NCI-H345 treated with DMSO at 0.1 percent for 48 hours (cell line): Measurements from ENCODE around the gene UGT1A10.

Source experiments
- DNase-seq: peaks from one replicate; lab custom pipeline; 2025; ENCODE audit not compliant: unreplicated experiment; lab: John Stamatoyannopoulos, UW

Gene UGT1A10

DNA sequence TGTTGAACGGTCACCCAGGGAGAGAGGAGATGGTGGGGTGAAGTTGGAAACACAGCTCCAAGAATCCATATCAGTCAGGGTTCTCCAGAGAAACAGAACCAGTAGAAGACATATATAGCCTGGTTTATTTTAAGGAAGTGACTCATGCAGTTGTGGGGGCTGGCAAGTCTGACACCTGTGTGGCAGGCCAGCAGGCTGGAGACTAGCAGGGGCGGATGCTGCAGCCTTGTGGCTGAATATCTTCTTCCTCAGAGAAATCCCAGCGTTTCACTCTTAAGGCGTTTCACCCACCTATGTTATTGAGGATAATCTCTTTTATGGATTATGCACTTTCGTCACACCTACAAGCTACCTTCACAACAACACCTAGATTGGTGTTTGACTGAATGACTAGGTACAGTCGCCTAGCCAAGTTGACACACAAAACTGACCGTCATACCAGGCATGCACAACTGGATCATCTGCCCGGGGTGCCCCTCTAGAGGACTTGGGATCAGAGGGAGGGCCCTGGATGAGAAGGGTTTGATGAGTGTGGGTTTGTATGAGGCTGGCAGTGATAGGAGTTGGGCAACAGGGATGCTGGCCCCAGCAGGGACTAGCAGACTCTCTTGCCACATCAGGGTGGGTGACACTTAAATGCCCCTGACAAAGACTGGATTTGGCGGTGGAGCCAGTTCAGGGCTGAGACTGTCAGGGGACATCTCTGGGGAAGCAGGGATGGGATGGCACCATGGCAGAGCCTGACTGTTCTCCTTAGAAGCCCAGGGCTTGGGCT is 165.3 kb downstream of the UGT1A10 start:
- DNase-seq: no peak

DNA sequence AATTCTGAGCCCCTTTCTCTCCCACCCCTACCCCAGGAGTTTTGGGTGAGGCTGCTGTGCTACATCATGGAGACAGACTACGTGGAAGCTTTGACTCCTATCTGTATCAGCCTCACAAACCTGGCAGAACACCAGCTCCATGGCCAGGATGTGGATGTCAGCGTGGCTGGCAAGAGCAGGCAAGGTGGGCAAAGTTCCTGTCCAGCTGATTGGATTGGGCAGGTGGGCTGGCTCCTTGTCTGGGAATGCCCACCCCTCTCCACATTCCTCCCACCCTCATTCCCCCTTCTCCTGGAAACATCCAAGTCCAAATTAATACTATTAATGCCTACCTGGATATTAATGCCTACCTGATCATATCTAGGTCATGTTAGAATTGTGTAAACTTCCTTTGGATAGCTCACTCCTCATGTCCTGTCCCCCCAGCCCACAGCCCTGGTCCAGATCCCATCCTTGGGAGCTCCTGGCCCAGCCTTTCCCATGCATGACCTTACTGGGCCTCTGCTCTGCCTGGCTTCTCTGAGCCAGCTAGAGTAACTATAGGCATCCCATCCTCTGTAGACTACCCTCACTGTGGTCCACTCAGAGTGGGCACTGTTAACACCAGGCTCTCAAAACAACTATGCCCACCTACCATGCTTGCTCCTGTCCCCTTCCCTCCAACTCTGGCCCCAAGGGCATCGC is 166.0 kb downstream of the UGT1A10 start:
- no peak for DNase-seq

DNA sequence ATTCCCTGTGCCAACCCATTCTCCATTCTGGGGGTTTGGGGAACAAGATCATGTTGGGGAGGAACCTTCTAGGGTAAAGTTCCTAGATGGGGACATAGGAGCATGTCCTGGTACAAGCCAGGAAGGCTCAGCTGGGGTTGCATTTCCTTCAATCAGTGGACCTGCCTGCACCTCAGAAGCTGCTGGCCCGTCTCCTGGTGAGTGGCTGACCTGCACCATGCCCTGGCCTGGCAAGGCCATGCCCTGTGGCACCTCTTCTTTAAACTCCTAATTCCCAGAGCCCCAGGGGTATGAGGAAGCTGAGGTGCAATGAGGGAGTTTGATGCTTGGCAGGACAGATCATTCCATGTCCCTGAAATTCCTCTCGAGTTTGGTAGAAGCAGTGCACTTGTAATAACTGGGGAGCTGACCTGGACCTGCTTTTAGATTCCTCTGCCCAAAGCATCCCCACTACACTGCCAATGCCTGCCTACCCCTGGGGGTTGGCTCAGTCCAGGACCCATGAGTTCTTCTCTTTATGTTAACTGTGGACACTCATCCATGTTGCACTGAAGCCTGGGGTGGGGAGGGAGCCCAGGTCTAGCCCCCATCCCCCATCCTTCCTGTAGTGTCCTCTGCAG is 167.2 kb downstream of the UGT1A10 start:
- no peak for DNase-seq

DNA sequence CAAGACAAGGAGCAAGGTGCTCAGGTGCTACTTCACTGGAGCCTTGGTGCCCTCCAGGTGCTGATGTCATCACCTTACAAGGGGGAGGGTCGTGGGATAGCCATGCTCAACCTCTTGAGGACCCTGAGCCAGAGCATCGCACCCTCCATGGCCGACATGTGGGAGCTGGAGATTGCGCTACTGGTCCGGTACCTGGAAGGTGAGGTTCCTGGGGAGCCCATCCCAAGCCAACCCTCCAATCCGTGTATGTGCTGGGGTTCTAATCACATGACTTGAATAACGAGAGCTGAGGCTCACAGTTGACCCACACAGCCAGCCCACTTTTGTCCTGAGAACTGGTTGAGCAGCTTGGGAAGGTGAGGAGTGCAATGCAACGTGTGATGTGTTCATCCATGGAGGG is 167.7 kb downstream of the UGT1A10 start:
- no peak for DNase-seq

DNA sequence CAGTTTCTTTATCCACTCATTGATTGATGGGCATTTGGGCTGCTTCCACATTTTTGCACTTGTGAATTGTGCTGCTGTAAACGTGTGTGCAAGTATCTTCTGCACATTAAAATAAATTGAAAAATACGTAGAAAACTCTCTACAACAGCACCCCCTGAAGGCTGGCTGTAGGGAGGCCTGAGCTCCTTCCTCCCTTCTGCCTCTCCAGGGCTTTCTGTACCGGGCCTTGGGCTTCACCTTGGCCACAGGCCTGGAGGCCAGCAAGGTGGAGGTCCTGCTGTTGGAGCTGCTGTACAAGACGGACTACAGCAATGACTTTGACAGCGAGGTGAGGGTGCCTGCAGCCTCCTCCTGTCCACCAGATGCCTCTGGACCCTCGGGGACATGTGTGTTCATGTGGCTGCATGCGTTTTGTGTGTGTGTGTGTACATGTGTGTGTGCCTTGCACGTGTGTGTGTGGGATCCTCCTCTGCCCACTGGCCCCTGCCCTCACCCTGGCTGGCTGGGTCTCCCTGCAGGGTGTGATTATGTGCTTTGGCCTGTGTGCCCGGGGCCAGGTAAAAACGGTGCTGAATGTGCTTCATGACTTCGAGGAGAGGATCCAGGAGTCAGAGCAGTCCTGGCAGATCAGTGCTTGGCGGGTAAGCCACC is 171.1 kb downstream of the UGT1A10 start:
- no peak for DNase-seq

DNA sequence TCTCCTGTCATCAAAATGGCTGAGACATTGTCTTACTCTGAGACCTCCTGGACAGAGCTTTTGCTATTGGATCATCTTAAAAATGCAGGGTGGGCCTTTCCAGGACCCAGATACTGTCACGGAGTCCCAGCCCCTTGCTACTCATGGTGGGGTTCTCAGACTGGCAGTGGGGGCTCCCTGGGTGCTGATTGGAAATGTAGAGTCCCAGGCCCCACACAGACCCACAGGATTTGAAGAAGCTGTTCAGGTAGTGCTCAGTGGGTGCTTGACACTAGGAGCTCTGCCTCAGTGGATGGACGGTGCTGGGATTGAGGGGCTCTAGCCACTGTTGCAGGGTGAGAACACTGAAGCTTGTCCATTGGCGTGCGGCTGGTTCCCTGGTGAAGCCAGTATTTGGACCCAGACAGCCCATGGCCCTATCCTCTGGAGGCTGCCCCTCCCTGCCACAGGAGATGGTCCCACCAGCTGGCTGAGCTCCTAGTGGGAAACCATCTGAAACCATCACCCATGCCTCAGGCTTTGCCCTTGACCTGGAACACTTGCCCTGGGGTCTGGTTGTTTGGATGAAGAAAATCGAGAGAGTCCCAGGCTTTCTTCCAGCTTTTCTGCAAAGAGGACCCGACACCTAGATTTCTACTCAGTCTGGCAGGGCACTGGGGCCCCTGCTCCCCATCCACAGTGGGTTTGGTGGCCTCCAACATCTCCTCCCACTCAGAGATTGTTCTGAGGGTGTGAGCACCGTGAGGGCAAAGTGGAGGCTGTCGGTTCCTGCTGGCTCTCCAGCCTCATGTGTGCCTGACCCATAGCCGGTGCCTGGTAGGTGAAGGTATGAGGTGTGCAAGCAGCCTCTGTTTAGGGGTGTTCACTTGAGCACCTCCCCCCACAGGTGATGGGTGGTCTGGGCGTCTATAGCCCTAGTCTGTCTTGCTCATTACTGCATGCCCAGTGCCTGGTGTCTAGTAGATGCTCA is 172.0 kb downstream of the UGT1A10 start:
- DNase-seq: no peak

DNA sequence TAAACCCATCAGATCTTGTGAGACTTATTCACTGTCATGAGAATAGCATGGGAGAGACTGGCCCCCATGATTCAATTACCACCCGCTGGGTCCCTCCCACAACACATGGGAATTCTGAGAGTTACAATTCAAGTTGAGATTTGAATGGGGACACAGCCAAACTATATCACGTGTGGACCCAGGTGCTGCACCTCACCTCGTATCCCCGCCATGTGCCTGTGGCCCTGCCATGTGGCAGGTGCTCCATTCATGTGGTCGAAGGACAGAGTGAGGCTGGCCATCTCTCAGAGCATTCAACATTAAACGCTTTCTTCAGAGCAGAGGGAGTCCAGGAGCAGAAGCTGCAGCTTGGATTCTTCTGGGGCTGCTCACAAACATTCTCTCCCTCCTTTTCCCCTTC is 174.1 kb downstream of the UGT1A10 start:
- DNase-seq: no peak

DNA sequence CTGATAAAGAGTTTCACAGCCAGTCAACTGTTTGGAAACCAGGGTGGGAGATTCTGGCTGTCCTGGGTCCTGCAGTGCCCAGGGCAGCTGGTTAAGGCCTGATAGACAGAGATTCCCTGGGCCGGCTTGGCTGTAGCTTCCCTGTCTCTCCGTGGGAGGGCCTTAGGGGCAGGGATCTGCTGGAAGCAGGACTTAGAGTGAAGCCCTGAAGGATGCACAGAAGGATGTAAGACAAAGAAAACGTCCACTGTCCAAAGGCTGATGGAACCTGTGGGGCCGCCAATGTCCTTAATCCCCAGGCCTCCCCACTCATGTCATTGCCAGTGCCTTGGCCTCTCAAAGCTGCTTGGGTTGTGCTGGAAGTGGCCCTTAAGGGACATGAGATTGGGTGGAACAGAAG is 174.8 kb downstream of the UGT1A10 start:
- DNase-seq: no peak

DNA sequence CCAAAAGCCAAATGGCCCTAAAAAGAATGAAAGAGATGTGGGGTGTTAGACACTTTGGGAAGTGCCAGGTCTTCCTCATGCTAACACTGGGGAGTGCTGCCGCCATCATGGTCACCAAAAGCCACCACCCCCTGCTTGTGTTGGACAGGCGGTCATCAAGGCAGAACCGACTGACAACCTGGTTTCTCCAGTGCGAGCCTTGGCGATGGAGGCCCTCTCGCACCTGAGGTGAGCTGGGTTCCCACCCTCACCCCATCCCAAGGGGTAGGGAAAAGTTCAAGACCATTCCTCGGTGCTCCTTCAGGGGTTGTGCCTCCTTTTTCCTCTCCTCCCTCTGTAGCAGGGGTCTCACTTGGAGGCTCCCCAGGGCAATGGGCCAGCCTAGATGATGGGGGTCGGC is 175.5 kb downstream of the UGT1A10 start:
- DNase-seq: no peak

DNA sequence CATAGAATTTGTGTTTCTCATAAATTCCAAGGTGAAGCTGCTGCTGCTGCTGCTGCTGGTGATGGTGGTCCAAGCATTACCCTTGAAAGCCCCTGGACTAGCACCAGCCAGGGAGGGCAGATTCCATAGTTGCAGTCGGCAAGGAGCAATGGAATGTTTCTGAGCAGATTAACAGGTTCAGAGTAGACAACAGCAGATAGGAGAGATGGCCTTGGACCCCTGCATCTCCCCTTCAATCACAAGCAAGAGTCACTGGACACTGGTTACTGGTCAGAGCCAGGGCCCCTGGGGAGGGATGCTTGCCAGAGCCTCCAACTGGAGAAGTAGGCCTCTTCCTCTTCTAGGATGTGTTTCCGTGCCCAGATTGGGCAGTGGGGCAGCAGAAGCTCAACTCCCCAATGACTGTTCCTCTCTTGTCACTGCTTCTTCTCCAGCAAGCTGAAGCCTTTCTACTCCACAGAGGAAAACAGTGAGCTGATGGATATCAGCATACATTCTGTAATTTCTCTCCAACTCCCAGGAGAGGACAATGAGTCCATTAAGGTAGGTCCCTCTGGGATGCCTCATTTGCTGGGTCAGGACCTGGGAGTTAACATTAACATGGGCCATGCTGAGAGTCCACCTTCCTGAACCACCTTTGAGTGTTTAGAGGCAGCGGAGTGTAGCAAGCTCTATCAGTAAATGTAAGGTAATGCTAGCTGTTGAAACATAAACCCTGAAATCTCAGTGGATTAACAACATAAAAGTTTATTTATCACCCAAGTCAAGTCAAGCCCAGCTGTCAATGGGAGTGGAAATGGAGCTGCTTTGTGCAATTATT is 177.2 kb downstream of the UGT1A10 start:
- no peak for DNase-seq

DNA sequence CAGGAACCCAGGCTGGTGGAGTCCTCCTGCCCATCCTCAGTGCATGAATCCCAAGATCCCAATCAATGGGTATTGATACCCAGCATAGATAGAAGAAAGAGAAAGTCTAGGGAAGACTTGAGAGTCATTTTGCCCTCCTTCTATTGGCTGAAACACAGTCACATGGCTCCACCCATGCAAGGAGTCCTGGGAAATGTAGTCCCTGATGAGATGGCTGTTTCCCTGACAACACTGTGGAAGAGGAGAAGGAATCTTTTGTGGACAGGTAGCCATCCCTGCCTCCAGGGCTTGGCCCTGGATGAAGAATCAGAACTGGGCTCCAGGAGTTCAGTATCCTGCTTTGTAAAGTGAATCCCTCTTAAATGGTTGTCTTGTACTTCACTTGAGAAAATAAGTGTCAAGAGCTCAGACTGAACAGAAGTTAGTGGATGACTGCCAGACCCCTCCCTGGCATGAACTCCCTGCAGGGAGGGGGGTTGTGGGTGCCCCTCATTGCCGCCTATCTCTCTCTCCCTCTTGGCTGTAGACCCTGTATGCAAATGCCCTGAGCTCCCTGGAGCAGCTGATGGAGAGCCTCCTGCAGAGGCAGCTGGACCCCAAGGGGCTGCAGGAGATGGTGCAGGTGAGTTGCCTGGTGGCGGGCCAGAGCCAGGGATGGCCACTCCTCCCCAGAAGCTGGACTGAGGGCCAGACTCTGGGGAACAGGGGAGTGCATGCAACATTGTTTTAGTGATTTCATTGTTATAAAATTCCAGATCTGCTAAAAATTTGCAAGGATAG is 178.0 kb downstream of the UGT1A10 start:
- DNase-seq: no peak

DNA sequence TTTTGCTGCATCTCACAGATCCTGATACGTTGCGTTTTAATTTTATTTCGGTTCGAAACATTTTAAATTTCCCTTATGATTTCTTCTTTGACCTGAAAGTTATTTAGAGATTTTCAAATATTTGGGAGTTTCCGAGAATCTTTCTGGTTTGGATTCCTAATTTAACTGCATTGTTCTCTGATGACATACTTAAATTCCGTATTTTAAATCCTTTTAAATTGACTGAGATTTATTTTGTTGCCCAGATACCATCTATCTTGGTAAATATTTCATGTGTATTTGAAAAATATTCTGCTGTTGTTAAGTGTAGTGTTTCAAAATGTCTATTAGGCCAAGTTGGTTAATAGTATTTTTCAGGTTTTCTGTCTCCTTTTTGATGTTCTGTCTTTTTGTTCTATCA is 179.6 kb downstream of the UGT1A10 start:
- no peak for DNase-seq

DNA sequence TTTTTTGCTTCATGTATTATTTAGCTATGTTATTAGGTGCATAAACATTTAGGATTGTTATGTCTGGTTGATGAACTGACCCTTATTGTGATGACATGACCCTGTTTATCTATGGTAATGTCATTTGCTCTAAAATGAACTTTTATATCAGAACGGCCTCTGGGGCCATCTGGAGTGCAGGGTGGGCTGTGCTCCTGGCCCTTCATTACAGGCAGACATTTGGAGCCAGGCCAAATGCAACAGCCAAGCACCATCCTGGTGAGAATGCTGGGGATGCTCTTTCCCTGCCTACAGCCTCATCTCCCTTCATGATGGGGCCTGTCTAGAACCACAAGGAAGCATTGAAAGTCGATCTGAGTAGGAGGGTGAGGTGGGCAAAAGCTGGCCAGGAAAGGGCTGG is 180.1 kb downstream of the UGT1A10 start:
- no peak for DNase-seq

DNA sequence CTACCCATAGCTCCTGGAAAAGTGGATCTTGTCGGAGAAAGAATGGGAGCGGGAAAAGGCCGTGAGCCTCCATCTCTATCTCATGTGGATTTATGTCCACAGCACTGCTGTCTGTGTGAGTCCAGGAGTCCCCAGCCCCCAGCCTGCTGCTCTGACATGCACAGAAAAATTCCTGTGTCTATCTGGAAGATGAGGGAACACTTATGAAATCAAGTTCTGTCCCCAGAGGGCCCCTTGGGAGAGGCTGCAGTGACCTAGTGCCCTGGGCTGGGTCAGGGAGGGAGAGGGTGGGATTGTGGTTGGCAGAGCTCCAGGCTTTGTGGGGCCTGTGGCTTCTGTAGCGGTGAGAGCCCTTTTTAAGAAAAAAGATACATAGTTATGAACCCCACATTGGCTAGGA is 180.5 kb downstream of the UGT1A10 start:
- no peak for DNase-seq

DNA sequence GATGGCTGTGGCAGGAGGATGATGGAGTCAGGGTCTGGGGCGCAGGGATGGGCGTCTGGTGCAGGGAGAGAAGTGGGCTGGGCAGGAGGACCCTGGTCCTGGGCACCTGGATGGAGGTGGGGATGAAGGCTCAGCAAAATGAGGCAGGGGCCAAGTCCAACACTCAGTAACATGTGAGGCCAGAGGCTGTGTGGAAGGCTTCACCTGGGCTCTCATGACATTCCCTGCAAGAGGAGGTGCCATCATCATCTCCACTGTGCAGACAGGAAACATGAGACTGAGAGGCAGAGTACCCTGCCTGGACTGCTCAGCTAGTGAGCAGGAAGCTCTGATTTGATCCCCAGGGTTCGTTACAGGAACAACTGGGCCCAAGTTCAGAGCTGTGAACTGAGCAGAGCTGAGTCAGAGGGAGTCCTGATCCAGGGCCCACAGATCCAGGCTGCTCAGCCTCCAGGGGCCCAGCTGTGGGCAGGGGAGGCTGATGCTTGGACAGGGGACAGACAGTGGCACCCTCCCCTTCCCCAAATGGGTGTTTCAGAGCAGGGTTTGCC is 181.2 kb downstream of the UGT1A10 start:
- no peak for DNase-seq

DNA sequence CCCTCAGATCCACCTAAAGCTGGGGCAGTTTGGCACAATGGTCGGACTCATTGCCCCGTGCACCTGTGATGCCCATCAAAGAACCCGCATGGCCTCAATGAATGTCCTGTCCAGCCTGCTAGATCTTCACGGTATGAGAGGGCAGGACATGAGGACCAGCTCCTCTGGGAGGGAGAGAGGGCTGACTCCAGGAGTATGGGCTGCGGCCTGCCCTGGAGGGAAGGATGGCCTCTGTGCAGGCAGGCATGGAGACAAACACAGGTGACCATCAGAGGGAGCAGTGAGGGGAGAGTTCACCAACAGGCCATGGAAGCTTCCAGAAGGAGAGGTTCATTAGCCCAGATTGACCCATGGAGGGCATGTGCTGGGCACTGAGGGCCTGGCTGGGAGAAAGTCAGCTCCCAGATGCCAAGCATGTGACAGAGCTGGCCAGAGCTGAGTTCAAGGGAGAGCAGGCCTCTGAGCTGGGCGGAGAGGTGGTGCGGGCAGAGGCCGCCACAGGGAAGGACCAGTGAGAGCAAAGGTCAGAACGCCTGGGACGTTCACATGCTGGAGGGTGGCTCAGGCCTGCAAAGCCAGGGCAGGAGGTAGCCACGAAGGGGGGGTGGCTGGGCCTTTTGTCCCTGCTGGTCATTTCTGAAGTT is 181.9 kb downstream of the UGT1A10 start:
- DNase-seq: no peak

DNA sequence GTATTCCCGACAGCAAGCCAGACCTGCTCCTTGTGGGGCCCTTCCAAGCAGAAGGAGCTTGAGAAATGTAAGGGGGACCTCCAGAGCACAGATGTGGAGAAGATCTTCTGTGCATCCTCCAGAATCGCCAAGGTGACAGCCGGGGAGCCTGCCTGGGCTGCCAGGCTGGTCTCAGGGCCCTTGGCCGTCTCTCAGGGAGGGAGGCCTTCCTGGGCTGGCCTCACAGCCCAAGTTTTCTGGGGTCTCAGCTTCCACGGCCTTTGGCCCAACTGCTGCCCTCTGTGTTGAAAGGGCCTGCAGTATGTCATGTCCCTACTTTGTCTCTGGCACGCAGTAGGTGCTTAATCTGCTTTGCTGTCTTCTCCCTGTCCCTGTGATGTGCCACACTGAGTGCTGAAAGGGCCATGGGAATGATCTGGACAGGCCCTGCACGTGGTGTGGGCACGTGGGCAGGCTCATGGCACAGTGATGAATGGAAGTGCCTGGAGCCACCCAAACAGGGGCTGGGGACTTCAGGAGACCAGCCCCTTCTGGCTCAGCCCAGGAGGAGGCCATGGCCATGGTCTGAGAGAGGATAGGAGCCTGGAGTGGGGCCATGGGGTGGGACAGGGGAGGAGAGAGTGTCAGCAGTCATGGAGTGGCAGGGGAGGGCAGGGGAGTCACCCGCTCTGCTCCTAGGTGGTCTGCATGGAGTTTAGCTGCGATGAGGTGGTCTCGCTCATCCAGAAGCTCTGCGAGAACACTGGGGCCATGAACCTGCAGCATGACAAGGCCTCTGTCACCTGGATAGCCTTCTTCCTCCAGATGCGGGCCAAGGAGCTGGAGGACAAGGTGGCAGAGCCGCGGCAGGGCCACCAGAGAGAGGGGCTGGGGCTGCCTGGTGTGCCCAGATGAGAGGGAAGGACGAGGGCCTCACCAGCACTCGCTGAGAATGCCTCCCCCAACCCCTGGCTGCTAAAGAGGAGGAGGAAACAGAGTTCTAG is 182.7 kb downstream of the UGT1A10 start:
- DNase-seq: no peak
